ENCODE data around the gene GRM1.

The GRM1 gene

DNA sequence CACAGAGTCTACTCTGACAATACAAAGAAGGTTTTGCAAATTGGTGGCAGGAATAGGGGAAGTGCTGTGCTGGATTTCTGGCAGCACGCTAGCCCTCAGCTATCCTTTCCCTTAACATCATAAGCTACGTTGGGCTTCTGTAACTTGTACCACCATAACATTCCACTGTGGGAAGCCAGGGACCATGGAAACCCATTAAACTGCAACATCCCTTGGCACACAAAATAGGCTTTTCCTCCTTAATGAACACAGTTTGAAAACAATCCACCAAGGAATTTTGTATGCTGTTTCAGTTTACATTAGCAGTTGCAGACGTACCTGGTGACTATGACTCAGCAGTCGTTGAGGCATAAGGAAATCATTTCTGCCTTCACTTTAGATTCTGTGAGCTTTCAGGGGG lies 310.9 kb downstream of the GRM1 start:
- DNase-seq = no peak

DNA sequence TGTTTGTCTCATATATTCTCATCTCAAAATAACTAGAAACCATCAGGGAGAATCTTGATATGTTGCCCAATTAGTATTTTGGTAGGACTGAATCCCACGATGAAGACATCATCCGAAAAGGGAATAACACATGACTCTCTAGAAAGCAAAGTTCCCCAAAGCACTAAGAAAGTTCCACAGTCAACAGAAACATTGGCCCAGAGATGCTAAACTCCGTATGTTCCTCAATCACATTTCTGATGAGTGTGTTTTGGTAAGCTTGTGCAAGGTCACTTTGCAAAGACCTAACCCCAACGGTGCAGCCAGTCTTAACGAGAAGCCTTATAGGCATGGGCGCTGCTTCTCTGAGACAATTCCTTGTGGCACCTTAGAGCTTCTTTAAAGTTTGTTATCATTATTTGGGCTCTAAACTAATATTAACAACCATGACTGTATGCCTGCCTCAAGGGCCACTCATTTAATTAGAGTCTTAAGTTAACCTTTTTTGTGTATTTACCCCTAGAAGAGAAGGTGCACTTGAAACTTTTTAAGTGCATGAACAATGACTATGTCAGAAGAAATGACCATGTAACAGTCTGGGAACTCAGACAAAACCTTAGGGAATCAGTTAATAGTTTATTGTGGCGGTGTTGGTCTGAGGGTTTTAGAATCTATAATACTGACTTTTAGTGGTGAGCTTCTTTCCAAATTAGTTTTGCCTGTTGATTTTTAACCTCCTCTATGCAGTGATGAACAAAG lies 312.8 kb downstream of the GRM1 start:
- no peak for DNase-seq

DNA sequence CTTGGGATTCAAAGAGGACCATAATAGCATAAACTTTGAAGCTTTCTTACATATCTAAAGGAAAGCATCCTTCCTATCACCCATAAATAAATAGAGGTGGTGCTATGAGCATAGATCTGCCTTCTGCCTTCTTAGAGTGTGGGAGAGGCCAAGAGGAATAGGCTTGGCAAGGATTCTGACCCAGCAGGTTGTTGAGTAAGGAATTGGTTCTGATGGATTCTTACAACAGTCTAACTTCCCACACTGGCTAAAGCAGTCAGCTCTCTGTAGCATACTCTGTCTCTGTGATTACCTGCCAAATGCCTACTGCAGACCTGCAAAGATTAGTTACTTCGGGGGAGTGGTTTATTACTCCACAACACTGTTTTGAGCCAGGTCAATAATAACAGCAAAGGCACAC lies 316.7 kb downstream of the GRM1 start:
- no peak for DNase-seq

DNA sequence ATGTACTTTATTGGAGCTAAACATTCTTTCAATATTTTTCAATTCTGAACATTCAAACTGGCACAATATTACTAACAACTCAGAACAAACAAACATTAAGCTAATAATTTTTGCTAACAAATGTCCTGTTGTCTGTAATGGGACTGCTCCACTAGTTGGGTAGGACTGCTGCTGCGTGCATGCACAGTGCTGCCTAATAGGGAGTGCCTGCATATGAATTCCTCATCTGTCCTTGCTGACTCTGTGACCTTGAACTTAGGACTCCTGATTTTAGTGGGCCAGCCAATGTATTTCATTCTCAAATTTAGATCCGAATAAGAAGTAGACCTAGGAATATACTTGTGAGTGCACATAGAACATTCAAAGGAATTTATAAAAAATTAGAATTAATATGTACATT lies 318.2 kb downstream of the GRM1 start:
- no peak for DNase-seq

DNA sequence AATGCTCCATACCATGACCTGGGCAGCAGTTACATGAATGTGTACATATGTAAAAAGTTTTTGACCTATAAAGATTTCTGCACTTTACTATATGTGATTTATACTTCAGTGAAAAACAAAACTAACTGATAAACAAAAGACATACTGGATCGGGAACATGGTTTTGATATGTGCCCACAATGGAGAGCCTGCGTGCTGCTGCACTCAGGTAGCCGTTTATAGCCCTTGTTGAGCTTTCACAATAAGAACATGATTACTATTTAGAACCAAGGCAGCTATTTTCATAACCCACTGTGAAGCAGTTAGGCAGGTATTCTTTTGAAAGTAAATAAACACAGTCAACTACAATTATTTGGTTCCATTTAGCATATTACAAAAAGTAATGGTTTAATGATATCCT lies 318.8 kb downstream of the GRM1 start:
- DNase-seq = no peak

DNA sequence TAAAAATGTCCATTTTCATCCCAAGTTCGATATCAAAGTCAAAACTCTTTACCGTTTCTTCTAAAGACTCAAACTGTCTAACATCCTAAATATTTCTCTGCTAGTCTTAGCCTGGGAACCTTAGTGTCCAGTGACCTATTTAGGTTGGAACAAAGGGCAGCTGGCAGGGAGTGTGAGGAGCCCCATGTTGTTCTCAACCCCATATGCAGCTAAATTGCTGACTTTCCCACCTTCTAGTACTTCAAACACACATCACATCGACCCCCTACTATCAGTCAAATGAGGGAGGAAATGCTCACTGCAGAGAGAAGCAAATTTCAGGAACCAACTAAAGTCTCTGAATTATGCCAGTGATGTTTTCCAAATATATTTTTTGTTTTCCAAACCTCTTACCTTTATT lies 322.2 kb downstream of the GRM1 start:
- DNase-seq = no peak

DNA sequence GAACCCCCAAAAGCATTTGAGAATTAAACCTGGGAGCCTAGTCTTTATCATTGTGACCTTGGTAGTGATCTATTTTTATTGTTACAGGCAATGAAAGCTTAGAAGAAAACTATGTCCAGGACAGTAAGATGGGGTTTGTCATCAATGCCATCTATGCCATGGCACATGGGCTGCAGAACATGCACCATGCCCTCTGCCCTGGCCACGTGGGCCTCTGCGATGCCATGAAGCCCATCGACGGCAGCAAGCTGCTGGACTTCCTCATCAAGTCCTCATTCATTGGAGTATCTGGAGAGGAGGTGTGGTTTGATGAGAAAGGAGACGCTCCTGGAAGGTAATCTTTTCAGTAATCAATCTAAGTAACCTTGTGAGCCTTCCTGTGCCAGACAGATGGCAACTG lies 323.3 kb downstream of the GRM1 start:
- no peak for DNase-seq

DNA sequence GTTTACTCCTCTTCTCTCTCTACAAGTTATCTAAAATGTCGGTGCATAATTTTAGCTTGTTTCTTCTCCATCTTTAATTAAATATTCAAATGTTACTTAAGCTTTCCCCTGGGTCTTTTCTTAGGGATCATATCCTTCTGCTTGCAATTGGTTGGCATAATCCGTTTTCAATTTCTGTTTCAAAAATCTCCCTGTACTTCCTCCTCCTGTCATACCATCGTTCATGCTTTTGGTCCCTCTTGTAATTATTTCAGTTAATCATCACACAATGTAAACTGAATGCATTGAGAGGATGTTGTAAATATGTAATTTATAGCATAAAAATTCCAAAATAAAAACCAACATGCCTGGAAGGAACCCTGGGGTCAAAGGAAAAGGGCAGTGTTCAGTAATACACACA lies 325.6 kb downstream of the GRM1 start:
- no peak for DNase-seq

DNA sequence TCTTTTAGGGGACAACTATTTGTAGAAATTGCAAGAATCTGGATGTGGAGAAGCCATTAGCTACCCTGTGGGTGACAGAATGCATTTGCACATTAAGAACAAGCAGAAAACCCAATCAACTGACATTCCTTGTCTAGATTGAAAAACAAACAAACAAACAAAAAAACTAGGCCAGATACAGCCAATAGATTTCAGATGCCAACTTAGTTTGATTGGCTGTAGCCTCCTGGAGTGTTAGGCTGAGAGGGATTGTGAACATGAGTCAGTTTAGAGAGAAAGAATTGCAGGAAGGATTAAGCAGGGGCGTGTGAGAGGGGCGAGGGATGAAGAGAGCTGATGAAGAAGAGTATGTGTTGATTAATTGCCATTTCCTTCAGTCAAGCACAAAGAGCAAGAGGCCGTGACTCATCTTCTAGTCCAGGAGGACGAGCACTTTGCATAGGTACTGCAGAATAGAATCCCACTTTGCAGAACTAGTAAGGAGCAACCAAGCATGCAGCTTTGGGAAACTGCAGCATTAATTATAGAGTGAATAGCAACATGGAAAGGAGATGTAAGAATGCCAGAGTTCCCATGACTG lies 326.7 kb downstream of the GRM1 start:
- no peak for DNase-seq

DNA sequence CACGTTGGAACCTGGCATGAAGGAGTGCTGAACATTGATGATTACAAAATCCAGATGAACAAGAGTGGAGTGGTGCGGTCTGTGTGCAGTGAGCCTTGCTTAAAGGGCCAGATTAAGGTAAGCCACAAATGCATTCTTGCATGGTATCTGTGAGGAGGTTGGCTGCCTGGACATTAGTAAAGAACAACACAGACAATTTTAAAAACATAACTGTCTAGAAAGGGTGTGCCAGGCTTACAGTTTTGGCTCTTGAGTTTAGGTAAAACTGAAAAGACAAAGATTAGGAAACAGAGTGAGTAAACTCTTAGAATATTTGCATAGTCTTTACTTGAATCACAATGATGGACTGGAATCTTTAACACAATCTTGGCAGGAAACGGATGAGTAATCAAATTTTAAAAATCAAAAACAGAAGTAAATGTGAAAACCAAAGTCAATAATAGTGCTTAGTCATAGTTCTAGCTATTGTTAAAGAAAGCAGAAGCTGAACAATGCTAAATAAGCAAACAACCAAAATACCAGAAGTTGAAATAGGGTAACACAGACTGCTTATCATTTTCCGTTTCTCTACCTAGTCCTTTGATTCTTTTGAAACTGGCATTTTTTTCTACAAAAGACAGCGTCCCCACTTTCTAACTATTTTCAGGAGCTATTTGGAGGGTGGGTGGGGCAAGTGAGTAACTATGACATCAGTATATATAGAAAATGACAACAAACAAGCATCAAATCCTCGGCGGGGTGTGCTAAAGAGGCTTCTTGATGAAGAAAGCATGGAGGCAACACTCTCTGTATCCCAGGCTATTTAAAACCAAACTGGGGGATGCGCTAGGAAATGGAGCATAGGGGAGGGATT lies 328.9 kb downstream of the GRM1 start:
- DNase-seq = no peak

DNA sequence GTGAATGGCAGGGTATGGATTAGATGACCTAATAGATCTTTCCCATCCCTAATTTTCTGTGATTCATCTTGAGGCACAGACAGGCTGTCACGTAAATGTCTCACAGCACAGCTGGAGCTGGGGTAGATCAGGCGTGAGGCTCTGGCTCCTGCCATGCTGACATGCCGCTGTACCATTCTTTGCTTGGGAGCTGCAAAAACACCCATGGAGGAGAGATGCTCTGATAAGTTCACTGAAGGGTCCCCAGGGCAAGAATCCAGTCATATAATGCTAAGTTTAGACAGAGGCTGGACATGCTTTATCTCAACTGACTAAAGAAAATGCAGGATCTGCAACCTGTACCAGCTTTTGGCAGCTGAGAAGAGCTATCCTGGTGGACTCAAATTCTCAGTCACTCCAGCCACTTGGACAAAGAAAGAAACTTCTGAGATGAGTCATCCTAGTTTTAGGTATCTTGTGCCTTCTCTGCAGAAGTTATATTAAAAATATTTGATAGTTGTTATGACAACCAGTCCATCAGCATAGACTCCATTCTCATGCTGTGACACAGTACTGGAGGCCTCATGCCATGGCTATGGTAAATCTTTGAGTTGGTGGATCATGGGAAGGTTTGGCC lies 329.7 kb downstream of the GRM1 start:
- DNase-seq = no peak

DNA sequence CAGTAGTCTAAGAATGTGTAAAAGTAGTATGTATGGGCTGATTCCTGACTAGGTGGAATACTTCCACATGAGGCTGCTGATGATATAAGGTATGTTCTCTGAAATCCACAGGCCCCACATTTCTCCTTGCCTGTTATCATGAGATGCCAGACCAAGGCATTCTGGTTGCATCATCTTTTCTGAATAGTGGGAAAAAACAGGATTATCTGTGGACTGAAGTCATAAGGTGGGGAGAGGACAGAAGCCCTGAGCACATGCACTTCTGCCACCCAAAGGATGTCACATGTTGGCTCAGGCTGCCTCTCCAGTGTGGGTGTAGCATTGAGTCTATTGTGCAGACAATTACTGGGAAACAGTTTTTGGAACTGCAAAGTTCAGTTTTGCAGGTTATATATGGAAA lies 330.3 kb downstream of the GRM1 start:
- DNase-seq = no peak

DNA sequence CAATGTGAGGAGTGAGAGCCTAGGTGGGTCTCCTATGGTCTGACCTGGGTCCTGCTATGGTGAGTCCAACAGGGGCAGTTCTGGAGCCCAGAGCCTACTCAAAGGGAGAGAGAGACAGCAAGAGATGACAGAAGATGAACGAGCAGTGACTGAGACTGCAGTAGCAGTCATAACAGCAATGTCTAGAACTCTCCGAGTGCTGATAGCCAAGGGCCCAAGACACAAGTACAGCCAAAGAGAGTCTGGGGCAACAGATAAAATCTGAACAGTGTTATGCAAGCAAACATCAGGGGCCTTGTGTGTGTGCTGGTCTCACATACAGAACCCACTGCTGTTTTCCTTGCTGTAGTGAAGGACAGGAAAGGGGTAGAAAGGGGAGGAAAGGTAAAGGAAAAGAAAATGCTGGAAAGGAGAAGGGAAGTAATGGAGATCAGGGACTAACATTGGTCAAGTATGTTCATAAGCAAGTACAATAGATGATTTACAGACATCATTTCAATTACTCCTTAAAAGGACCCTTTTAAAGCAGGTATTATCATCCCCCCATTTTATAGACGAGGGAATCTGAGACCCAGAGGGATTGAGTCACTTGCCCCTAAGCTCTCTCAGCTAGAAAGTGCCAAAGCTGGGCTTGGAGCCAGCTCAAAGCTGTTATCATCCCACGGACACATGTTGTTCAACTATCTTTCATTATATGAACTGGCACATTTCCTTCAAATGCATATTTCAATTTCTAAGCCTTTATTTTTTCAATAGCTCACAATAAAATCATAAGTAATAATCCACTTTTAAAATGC lies 332.5 kb downstream of the GRM1 start:
- DNase-seq = no peak

DNA sequence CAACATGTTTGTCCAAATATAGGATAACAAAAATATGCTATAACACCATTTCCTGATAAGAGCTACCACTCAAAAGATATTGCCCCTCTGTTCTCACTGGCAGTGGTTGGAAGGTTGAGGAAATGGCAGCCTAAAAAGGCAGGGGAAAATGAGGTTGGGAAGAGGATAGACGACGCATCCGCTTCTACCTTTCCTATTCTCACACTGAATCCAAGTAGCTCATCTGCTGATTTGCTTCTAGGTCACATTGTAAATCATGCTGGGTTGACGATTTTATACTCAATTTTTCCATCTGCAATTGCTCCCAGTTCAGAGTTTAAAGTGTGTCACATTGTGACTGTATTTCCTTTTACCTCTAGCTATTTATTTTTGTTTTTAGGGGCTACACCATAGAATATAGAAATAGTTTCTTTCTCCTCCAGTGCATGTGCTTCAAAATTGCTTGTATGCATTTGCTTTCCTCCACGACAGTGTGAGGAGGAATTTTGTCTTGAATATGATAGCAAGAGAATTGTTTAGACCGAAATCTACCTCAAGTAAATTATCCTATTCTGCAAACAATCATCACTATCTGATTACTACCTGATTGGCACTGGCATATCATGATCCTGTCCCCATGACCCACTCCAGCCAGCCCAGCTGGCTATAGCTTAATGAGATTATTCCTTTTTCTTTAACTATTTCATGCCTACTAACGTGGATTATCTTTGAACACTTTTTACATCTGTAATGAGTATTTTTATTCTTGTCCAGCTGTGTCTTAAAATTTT lies 335.2 kb downstream of the GRM1 start:
- no peak for DNase-seq

DNA sequence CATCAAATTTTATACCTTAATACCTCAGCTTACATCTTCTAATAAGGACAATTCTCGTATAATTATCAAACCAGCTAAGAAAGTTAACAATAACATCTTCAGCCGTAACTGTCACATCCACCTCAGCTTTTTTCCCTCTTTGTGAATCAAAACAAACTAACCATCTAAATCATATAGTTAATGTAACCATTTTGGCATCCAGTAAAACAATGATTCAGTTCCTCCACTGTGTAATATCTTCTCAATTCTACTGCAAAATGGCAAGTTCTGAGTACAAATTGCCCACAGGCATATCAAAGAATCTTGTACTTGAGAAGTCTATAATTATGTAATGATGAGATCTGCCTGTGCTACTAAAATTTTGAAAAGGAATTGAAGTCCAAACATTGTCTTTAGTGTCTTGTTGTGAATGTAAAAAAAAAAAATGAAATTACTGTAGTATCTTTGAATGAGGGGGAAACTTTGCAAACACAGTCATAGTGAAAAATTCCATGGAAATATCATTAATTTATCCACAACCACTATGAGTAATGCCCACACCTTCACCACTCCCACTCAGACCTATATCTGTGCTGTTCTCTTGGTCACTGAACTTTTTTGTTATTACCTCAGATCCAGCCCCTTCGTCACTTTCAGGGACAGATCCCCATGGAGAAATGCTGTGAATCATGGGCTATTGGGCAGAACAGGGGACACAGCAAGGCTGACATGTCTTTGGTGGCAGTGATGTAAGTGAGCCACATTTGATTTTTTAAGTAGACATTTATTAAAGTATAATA lies 336.1 kb downstream of the GRM1 start:
- DNase-seq = no peak

DNA sequence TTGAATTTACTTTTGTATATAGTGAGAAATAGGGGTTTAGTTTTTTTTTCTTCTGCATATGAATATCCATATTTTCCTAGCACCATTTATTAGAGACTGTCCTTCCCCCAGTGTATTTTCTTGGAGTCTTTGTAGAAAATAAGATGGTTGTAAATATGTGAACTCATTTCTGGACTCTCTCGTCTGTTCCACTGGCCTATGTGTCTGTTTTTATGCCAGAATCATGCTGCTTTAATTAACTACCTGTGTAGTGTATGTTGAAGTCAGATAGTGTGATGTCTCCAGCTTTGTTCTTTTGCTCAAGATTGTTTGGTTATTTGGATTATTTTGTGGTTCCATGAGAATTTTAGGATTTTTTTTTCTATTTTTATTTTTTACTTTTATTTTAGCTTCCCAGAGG lies 338.2 kb downstream of the GRM1 start:
- no peak for DNase-seq

DNA sequence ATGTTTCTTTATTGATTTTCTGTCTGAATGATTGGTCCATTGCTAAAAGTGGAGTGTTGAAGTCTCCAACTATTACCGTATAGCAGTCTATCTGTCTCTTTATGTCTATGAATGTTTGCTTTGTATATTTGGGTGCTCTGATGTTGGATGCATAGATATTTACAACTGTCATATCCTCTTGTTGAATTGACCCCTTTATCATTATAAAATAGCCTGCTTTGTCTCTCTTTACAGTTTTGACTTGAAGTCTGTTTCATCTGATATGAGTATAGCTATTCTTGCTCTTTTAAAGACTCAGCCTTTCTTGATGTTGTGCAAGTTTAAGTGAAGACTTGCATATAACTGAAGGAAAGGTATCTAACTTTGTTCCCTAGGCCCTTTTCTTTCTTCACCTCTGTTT lies 341.0 kb downstream of the GRM1 start:
- no peak for DNase-seq

DNA sequence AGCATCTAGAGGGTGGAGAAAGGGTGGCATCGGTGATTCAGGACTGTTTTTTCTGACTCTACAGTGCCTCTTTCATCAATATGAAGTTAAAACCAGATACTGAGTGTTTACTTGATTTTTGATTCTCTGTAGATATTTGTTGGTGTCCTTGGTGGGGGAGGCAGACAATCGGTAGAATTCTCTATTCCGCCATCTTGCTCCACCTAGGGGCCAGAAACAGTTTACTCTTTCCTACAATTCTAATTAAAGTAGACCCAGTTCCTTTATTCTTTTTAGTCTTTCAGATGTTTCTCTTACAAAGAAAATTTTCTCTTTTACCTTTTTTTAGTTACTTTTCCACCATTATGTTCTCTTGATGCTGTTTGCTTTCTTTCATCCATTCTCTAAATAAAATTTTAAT lies 352.6 kb downstream of the GRM1 start:
- DNase-seq = no peak

DNA sequence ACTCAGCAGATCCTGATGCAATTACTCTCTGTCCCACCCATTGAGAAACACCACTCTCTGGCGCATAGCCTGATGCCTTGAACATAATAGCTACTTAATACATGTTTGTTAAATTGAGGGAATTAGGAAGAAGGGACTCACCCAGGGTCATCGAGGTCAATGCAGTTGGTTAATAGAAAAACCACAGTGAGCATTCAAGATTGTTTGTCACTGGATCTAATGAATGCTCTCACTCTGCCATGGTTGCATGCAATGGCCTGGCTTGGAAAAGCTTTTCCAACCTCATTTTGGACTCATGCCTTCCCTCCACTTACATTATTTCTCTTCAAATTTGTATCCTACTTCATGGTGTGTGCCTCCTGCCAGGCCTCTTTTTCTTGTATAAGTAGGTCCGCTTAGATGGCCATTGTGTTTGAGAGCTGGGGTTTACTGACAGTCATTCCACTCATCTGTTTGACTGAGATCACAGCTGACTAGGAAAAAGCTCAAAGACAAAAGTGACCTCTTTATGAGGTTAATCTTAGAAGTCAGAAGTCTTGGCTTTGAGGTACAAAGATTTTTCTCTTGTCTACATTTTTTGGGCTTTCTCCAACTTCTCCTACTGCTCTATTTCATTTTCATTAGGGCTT lies 360.0 kb downstream of the GRM1 start:
- no peak for DNase-seq

DNA sequence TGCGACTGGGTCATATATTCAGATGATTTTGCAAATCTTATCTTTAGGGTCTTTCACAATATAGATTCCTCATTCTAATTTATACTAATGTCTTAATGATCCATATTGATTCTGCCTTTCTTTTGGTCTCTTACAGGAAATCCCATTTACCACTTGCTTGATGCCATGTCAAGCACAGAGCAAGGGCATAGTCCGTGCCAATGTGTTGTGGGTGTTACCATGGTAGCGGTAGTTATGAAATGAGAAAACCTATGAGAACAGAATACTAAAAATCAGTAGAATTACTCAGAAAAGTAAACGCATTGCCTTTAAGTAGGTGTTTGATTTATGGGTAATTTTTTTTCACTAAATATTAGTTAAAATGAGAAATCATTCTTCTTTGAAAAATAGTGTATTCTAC lies 360.9 kb downstream of the GRM1 start:
- no peak for DNase-seq

DNA sequence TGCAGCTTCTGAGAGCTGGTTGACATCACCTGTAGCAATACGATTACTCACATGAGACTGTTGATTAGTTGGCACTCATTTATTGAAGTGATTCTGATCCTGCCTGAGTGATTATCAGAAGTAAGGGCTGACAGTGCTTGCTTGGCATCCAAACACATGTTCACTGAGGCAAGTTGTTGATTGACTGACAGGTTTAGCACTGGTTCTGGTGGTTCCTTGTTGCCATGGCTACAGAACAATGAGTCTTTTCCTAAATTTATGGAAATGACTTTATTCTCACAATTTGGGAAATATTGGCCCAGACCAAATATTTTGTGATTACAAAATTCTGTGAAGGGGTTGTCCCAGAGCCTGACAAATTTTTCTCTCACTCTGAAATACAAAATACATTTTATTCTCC lies 368.8 kb downstream of the GRM1 start:
- no peak for DNase-seq
